IMR-90 (cell line): Measurements from ENCODE around the gene NUP210L. TPM values are rescaled to one million over a fixed set of nuclear protein-coding genes. Genes with fewer than 3 reads are reported as not detected.
A peak's percentile ranks its signal among the peaks of the same experiment; 100 is the strongest.

Experiments used
- ATAC-seq: fragments of 200-7000 bp; cut with Tn5 transposase; 2 replicates; pipeline ENCODE4 v1.9.1; 2020; ENCODE audit warnings: low read depth, mild to moderate bottlenecking, moderate library complexity
- BruUV-seq: library from RNA; stranded (reverse); fragments of 400-500 nt; replicated peaks from 2 replicates; lab custom pipeline; 2021; lab: Mats Ljungman, UMichigan
- CTCF ChIA-PET: fragments of 300-600 bp; formaldehyde crosslinking; extraction: SDS; loops from one replicate; lab custom pipeline; 2021; ENCODE audit warnings: antibody characterized with exemption; lab: Yijun Ruan, JAX
- POLR2A ChIA-PET: fragments of 300-600 bp; sonication (Branson Sonifier 250); formaldehyde crosslinking; loops from one replicate; lab custom pipeline; 2022; ENCODE audit warnings: antibody characterized with exemption; ENCODE audit not compliant: unreplicated experiment; lab: Charles Lee
- DNase-seq: peaks from one replicate; pipeline ENCODE4 v3.0.0; 2013
- H2AFZ ChIP-seq: replicated peaks from 2 replicates; pipeline ENCODE3; 2013; ENCODE audit warnings: low read length, mild to moderate bottlenecking; ENCODE audit not compliant: poor library complexity
- H2AK5ac ChIP-seq: 2 replicates; pipeline ENCODE4 v1.6.1; 2013; ENCODE audit warnings: low read depth, low read length, inconsistent platforms
- H2AK9ac ChIP-seq: replicated peaks from 2 replicates; pipeline ENCODE3; 2013; ENCODE audit warnings: mild to moderate bottlenecking, low read depth, low read length, moderate library complexity; ENCODE audit not compliant: poor library complexity
- H2BK120ac ChIP-seq: 2 replicates; pipeline ENCODE4 v1.6.1; 2013; ENCODE audit warnings: low read depth, low read length, inconsistent platforms
- H2BK15ac ChIP-seq: 3 replicates; pipeline ENCODE4 v1.6.1; 2013; ENCODE audit warnings: low read depth, low read length, inconsistent platforms
- H2BK20ac ChIP-seq: 2 replicates; pipeline ENCODE4 v1.6.1; 2013; ENCODE audit warnings: low read depth, mild to moderate bottlenecking, inconsistent platforms, low read length, moderate library complexity
- H2BK5ac ChIP-seq: 2 replicates; pipeline ENCODE4 v1.6.1; 2013; ENCODE audit warnings: mild to moderate bottlenecking, low read depth, low read length, inconsistent platforms; ENCODE audit not compliant: poor library complexity, severe bottlenecking
- H3K14ac ChIP-seq: replicated peaks from 2 replicates; pipeline ENCODE4 v1.6.1; 2013; ENCODE audit warnings: low read depth, low read length, inconsistent platforms
- H3K18ac ChIP-seq: 2 replicates; pipeline ENCODE4 v1.6.1; 2013; ENCODE audit warnings: low read depth, low read length, control low read depth
- H3K23ac ChIP-seq: 2 replicates; pipeline ENCODE4 v1.6.1; 2013; ENCODE audit warnings: low read depth, low read length, inconsistent platforms
- H3K27ac ChIP-seq: 2 replicates; pipeline ENCODE4 v1.5.1; 2013; ENCODE audit warnings: mild to moderate bottlenecking, control low read depth, low read length; ENCODE audit not compliant: insufficient read depth
- H3K27me3 ChIP-seq: 2 replicates; pipeline ENCODE4 v1.6.1; 2013; ENCODE audit warnings: low read length; ENCODE audit not compliant: control insufficient read depth, insufficient read depth
- H3K36me3 ChIP-seq: 2 replicates; pipeline ENCODE4 v1.6.1; 2013; ENCODE audit warnings: low read length, mixed read lengths; ENCODE audit not compliant: control insufficient read depth, insufficient read depth
- H3K4ac ChIP-seq: 2 replicates; pipeline ENCODE4 v1.6.1; 2013; ENCODE audit warnings: low read depth, low read length, inconsistent platforms
- H3K4me1 ChIP-seq: 2 replicates; pipeline ENCODE4 v1.6.1; 2013; ENCODE audit warnings: low read length, mixed read lengths; ENCODE audit not compliant: control insufficient read depth, insufficient read depth
- H3K4me2 ChIP-seq: 2 replicates; pipeline ENCODE4 v1.6.1; 2013; ENCODE audit warnings: low read depth, mild to moderate bottlenecking, control low read depth, low read length, moderate library complexity
- H3K4me3 ChIP-seq: 2 replicates; pipeline ENCODE4 v1.5.1; 2013; ENCODE audit warnings: low read depth, mild to moderate bottlenecking, control low read depth, low read length, moderate library complexity; ENCODE audit not compliant: insufficient read depth
- H3K56ac ChIP-seq: 2 replicates; pipeline ENCODE4 v1.6.1; 2013; ENCODE audit warnings: low read length, inconsistent platforms; ENCODE audit not compliant: insufficient read depth; ENCODE audit errors: extremely low read depth
- H3K79me1 ChIP-seq, 2 experiments: 2 replicates each; pipeline ENCODE4 v1.6.1; 2013; ENCODE audit warnings: low read length in 2 of 2, inconsistent platforms in 1 of 2, low read depth in 1 of 2
- H3K9ac ChIP-seq: 2 replicates; pipeline ENCODE4 v1.6.1; 2013; ENCODE audit warnings: low read depth, low read length, control low read depth
- H3K9me1 ChIP-seq: 2 replicates; pipeline ENCODE4 v1.6.1; 2013; ENCODE audit warnings: low read length, inconsistent platforms; ENCODE audit not compliant: insufficient read depth
- H3K9me3 ChIP-seq: 2 replicates; pipeline ENCODE4 v1.6.1; 2013; ENCODE audit warnings: low read length; ENCODE audit not compliant: control insufficient read depth, insufficient read depth
- H4K20me1 ChIP-seq: 2 replicates; pipeline ENCODE4 v1.6.1; 2013; ENCODE audit warnings: low read length, inconsistent platforms; ENCODE audit not compliant: insufficient read depth
- H4K5ac ChIP-seq: 2 replicates; pipeline ENCODE4 v1.6.1; 2013; ENCODE audit warnings: mild to moderate bottlenecking, low read depth, low read length, control low read depth
- H4K8ac ChIP-seq, 2 experiments: 2 replicates each; pipeline ENCODE4 v1.6.1; 2013; ENCODE audit warnings: low read depth in 2 of 2, low read length in 2 of 2, control low read depth in 1 of 2, inconsistent platforms in 1 of 2
- H4K91ac ChIP-seq: 2 replicates; pipeline ENCODE4 v1.6.1; 2013; ENCODE audit warnings: low read depth, low read length, inconsistent platforms; ENCODE audit not compliant: insufficient read depth
- BHLHE40 ChIP-seq: fragments of 150-350 bp; IDR thresholded peaks from 2 replicates; pipeline ENCODE4 v1.6.1; 2016; ENCODE audit warnings: mild to moderate bottlenecking, low read depth, low read length
- CEBPB ChIP-seq: IDR thresholded peaks from 2 replicates; pipeline ENCODE4 v1.6.1; 2012; ENCODE audit warnings: low read depth, low read length, improper control_type of control experiment
- CHD1 ChIP-seq: IDR thresholded peaks from 2 replicates; pipeline ENCODE4 v1.6.1; 2012; ENCODE audit warnings: low read depth, low read length, improper control_type of control experiment
- ELK1 ChIP-seq: fragments of 150-350 bp; IDR thresholded peaks from 2 replicates; pipeline ENCODE4 v1.6.1; 2016; ENCODE audit warnings: low read depth, mild to moderate bottlenecking, low read length, moderate library complexity, borderline replicate concordance
- FOS ChIP-seq: fragments of 150-350 bp; IDR thresholded peaks from 2 replicates; pipeline ENCODE4 v1.6.1; 2016; ENCODE audit warnings: low read depth, low read length
- MAFK ChIP-seq: IDR thresholded peaks from 2 replicates; pipeline ENCODE4 v1.6.1; 2012; ENCODE audit warnings: low read depth, low read length, improper control_type of control experiment
- MAZ ChIP-seq: IDR thresholded peaks from 2 replicates; pipeline ENCODE4 v1.6.1; 2012; ENCODE audit warnings: low read depth, mild to moderate bottlenecking, low read length, improper control_type of control experiment, moderate library complexity, borderline replicate concordance
- MXI1 ChIP-seq: IDR thresholded peaks from 2 replicates; pipeline ENCODE4 v1.6.1; 2012; ENCODE audit warnings: low read depth, mild to moderate bottlenecking, low read length, moderate library complexity, borderline replicate concordance
- NFE2L2 ChIP-seq: fragments of 150-350 bp; IDR thresholded peaks from 2 replicates; pipeline ENCODE4 v1.6.1; 2016; ENCODE audit warnings: low read depth, mild to moderate bottlenecking, low read length
- POLR2A ChIP-seq: IDR thresholded peaks from 2 replicates; pipeline ENCODE4 v1.6.1; 2012; ENCODE audit warnings: mild to moderate bottlenecking, low read depth, low read length
- RAD21 ChIP-seq: IDR thresholded peaks from 2 replicates; pipeline ENCODE4 v1.6.1; 2012; ENCODE audit warnings: low read length, improper control_type of control experiment
- RCOR1 ChIP-seq: IDR thresholded peaks from 2 replicates; pipeline ENCODE4 v1.6.1; 2012; ENCODE audit warnings: mild to moderate bottlenecking, low read length, improper control_type of control experiment; ENCODE audit not compliant: insufficient replicate concordance
- RFX5 ChIP-seq: IDR thresholded peaks from 2 replicates; pipeline ENCODE4 v1.8.0; 2012; ENCODE audit warnings: low read depth, mild to moderate bottlenecking, low read length, moderate library complexity
- SMC3 ChIP-seq: fragments of 150-350 bp; IDR thresholded peaks from 2 replicates; pipeline ENCODE4 v1.6.1; 2016; ENCODE audit warnings: low read depth, mild to moderate bottlenecking, antibody characterized with exemption, low read length, moderate library complexity
- USF2 ChIP-seq: fragments of 150-350 bp; IDR thresholded peaks from 2 replicates; pipeline ENCODE4 v1.6.1; 2017; ENCODE audit warnings: mild to moderate bottlenecking, antibody characterized with exemption, low read length, low read depth
- WGBS, 2 experiments: methylation state at CpG; one replicate each; pipeline versions ENCODE4 v1.1.5 to v1.1.7; 2013; ENCODE audit warnings: missing lambda C conversion rate in 2 of 2; ENCODE audit not compliant: insufficient read length in 1 of 2; ENCODE audit errors: extremely low coverage in 2 of 2; 5-methylcytosine and 5-hydroxymethylcytosine counted together
- dilution Hi-C: fragments of 300-500 bp; cut with HindIII; formaldehyde crosslinking; loops from one replicate; pipeline ENCODE4 v1.14.3; 2018; ENCODE audit warnings: low sequenced_read_pairs; ENCODE audit not compliant: unreplicated experiment
- in situ Hi-C: fragments of 300-500 bp; cut with MboI; formaldehyde crosslinking; loops from 3 replicates; pipeline ENCODE4 v1.14.3; 2019; ENCODE audit warnings: low sequenced_read_pairs, inconsistent platforms, mixed read lengths
- intact Hi-C: fragments of 100-400 bp; cut with micrococcal nuclease; formaldehyde crosslinking; loops from 2 replicates; pipeline ENCODE4 v1.10.0; 2022
- polyA plus RNA-seq, 3 experiments: library from polyadenylated mRNA; depleted of rRNA; stranded (reverse); fragments of >200 nt; gene quantifications; 2 replicates each; pipeline ENCODE4 v1.2.3, GENCODE V29; 2012; ENCODE audit warnings: low replicate concordance in 1 of 3
- total RNA-seq: library from RNA; depleted of rRNA; stranded (reverse); fragments of >200 nt; gene quantifications from 2 replicates; pipeline ENCODE4 v1.2.3, GENCODE V29; 2012
- TF ChIP-seq, protein P1 (sequence below): conservative IDR thresholded peaks from 2 replicates; pipeline ENCODE4 v1.5.1; 2012; ENCODE audit warnings: mild to moderate bottlenecking, low read depth, low read length, improper control_type of control experiment

NUP210L gene
- total and polyA plus RNA-seq, 2 of the 4 experiments (the other 2 are of a cell fraction) = under 0.01 to 0.02 TPM

GRCh38 chr1:154141240-154141639 lies 13.6 kb downstream of the NUP210L start:
- Histone ChIP-seq H3K56ac (no peak overlapping the region), H3K23ac (no peak overlapping the region), H3K4me3 (no peak overlapping the region), H3K9me1 (no peaks in the 10 kb centered on the region), H2BK5ac (no peak overlapping the region), H3K27me3 (no peaks in the 10 kb centered on the region), H3K18ac (no peak overlapping the region), H4K20me1 (no peaks in the 10 kb centered on the region), H3K4me2 (no peak overlapping the region), H3K14ac (no peak overlapping the region), H2BK120ac (no peak overlapping the region), H4K5ac (no peak overlapping the region), H2BK15ac (no peak overlapping the region), H4K91ac (no peak overlapping the region), H3K36me3 (no peaks in the 10 kb centered on the region), H2AFZ (no peak overlapping the region), H3K9ac (no peak overlapping the region), H4K8ac (no peak overlapping the region), H2AK9ac (no peak overlapping the region), H3K79me1 (no peaks in the 10 kb centered on the region), H2BK20ac (no peak overlapping the region), H3K4ac (no peak overlapping the region), H3K27ac (no peak overlapping the region), H3K9me3 (no peaks in the 10 kb centered on the region), H2AK5ac (no peak overlapping the region), H3K4me1 (no peaks in the 10 kb centered on the region)
- ChIA-PET CTCF (interaction anchor here (0.6 kb wide), 1 partner anchor 144 kb away, joined by 4 read pairs; no protein-coding TSS in a partner anchor), POLR2A (no interaction called here)
- no CpG with 5 or more reads among the region's 3 CpGs for whole genome bisulfite sequencing, 2 experiments
- ATAC-seq (peak; percentile 35; the same call in 1 of the 2 replicates), DNase-seq (peak; percentile 51)
- dilution Hi-C loops = no loop called here
- TF ChIP-seq CEBPB (no peak), SMC3 (no peak), NFE2L2 (no peak), ELK1 (no peak), MXI1 (no peak), FOS (no peak), CHD1 (no peak), POLR2A (no peak), RAD21 (no peak), MAZ (no peak), RCOR1 (no peak), MAFK (no peak), USF2 (no peak), BHLHE40 (no peak), RFX5 (no peak)
- TF ChIP-seq, protein P1, sequence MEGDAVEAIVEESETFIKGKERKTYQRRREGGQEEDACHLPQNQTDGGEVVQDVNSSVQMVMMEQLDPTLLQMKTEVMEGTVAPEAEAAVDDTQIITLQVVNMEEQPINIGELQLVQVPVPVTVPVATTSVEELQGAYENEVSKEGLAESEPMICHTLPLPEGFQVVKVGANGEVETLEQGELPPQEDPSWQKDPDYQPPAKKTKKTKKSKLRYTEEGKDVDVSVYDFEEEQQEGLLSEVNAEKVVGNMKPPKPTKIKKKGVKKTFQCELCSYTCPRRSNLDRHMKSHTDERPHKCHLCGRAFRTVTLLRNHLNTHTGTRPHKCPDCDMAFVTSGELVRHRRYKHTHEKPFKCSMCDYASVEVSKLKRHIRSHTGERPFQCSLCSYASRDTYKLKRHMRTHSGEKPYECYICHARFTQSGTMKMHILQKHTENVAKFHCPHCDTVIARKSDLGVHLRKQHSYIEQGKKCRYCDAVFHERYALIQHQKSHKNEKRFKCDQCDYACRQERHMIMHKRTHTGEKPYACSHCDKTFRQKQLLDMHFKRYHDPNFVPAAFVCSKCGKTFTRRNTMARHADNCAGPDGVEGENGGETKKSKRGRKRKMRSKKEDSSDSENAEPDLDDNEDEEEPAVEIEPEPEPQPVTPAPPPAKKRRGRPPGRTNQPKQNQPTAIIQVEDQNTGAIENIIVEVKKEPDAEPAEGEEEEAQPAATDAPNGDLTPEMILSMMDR = no peak
- no TSS peak for BruUV-seq
- intact Hi-C loops = loop anchor here (10.0 kb wide), 1 partner anchor 66 kb away; no protein-coding TSS in a partner anchor
- in situ Hi-C loops = loop anchor here (10.0 kb wide), 1 partner anchor 126 kb away; no protein-coding TSS in a partner anchor
